22Rv1 (cell line): Measurements from ENCODE around the gene ANTXRL.

Experiments
- ZFX ChIP-seq: fragments of 450-650 bp; IDR thresholded peaks from 2 replicates; pipeline ENCODE4 v1.6.1; 2017; ENCODE audit warnings: antibody characterized with exemption, borderline replicate concordance
- TF ChIP-seq, protein P1 (sequence below): fragments of 450-650 bp; IDR thresholded peaks from 2 replicates; pipeline ENCODE4 v1.5.1; 2017; ENCODE audit warnings: mild to moderate bottlenecking

DNA sequence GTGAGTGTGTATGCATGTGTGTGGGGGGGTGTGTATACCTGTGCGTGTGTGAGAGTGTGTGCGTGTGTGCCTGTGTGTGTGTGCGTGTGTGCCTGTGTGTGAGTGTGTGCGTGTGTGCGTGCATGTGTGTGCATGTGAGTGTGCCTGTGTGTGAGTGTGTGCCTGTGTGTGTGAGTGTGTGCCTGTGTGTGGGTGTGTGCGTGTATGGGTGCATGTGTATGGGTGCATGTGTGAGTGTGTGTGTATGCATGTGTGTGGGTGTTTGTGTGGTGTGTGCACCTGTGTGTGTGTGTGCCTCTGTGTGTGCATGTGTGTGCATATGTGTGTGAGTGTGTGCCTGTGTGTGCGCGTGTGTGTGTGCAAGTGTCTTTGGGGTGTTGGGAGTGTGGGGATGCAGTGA, 6.4 kb downstream of the ANTXRL start:
- TF ChIP-seq, protein P1, sequence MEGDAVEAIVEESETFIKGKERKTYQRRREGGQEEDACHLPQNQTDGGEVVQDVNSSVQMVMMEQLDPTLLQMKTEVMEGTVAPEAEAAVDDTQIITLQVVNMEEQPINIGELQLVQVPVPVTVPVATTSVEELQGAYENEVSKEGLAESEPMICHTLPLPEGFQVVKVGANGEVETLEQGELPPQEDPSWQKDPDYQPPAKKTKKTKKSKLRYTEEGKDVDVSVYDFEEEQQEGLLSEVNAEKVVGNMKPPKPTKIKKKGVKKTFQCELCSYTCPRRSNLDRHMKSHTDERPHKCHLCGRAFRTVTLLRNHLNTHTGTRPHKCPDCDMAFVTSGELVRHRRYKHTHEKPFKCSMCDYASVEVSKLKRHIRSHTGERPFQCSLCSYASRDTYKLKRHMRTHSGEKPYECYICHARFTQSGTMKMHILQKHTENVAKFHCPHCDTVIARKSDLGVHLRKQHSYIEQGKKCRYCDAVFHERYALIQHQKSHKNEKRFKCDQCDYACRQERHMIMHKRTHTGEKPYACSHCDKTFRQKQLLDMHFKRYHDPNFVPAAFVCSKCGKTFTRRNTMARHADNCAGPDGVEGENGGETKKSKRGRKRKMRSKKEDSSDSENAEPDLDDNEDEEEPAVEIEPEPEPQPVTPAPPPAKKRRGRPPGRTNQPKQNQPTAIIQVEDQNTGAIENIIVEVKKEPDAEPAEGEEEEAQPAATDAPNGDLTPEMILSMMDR: no peak
- no peak for TF ChIP-seq ZFX
